GM23248 (cell line): ENCODE results near the gene DTWD2.

ENCODE experiments used
- EZH2 ChIP-seq: fragments of 200-600 bp; sonication (generic); IDR thresholded peaks from 2 replicates; pipeline ENCODE4 v1.6.1; 2018; ENCODE audit warnings: antibody characterized with exemption, mild to moderate bottlenecking; ENCODE audit not compliant: insufficient read depth, poor library complexity, severe bottlenecking
- EZH2phosphoT487 ChIP-seq: fragments of 200-600 bp; sonication (generic); IDR thresholded peaks from 2 replicates; pipeline ENCODE4 v1.6.1; 2018; ENCODE audit warnings: antibody characterized with exemption, moderate library complexity, mild to moderate bottlenecking, low read depth; ENCODE audit not compliant: insufficient read depth

GRCh38 chr5:118987988-118988865 is at the start of gene DTWD2:
- no peak for TF ChIP-seq EZH2
- TF ChIP-seq EZH2phosphoT487, result no peak
